Fibroblast of skin of left quadriceps (primary cell): ENCODE measurements around the gene PLCG2.
"Not testable (repeated sequence)": the region's sequence is repeated elsewhere in the genome, so short reads cannot be mapped to it uniquely, and the experiment has no call there.

Experiments used
- DNase-seq, 2 experiments: peaks; one replicate each; pipeline ENCODE4 v3.0.0-alpha.2; 2013; ENCODE audit warnings: low read depth in 2 of 2

Gene PLCG2

DNA sequence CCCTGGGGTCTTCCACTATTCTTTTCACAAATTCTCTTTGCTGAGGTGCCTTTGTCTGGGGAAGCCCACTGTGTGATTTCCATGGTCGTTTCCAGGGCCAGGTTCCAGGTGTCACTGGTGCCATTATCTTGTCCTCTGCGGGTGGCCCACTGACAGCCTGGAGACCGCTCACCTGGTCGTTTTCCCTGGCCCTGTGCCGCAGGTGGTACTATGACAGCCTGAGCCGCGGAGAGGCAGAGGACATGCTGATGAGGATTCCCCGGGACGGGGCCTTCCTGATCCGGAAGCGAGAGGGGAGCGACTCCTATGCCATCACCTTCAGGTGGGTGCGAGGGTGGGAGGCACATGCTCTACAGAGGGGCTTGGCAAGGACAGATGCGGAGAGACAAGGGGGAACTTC is 133.3 kb downstream of the PLCG2 start:
- no peak for DNase-seq

DNA sequence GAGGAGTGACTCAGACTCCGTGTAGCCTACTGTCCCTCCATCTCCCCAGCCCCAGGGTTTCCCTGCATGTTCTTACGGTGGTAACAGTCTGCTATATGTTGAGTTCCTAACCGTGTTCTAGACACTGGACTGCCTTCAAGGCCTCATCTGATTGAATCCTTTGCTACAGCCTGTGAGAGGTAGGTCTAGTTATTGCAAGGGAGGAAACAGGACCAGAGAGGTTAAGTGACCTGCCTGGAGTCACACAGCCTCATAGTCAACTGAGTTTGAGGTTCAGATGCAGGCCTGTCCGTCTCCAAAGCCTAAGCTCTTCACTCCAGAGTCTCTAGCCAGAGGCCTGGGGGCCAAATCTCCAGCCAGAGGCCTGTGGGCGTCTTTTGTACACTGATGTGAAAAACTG is 134.1 kb downstream of the PLCG2 start:
- no peak for DNase-seq

GRCh38 chr16:81917375-81917774 is 138.3 kb downstream of the PLCG2 start:
- no peak for DNase-seq

DNA sequence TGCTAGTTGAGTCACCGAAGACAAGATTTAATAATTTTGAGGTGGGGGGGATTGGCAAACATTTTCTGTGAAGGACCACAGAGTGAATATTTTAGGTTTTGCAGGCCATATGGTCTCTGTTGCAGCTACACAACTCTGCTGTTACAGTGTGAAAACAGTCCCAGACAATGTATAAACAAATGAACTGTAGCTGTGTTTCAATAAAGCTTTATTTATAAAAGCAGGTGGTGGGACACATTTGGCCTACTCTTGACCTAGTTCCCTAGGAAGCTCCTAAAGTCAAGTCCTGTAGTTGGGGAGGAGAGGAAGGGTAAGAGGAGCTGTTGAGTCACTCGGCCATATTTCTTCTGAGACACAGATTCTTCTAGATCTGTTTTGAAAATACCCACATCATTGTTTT is 139.8 kb downstream of the PLCG2 start:
- no peak for DNase-seq

DNA sequence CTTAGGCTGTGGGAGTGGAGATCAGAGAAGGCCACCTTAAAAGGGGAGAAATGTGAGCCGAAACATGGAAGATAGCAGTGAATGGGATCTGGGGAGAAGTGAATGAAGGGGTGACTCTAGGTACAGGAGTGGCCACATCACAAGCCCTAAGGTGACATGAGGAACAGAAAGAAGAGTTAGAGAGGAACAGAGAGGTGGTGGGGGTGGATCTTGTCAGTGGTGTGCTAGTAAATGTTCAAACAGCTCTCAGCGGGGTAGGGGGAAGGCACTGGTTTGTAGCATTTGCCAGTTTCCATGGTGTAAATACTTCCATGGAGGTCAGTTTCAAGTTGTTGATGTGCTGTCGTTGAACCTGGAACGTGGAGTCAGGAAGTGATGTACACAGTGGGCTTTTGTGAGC is 141.4 kb downstream of the PLCG2 start:
- no peak for DNase-seq

DNA sequence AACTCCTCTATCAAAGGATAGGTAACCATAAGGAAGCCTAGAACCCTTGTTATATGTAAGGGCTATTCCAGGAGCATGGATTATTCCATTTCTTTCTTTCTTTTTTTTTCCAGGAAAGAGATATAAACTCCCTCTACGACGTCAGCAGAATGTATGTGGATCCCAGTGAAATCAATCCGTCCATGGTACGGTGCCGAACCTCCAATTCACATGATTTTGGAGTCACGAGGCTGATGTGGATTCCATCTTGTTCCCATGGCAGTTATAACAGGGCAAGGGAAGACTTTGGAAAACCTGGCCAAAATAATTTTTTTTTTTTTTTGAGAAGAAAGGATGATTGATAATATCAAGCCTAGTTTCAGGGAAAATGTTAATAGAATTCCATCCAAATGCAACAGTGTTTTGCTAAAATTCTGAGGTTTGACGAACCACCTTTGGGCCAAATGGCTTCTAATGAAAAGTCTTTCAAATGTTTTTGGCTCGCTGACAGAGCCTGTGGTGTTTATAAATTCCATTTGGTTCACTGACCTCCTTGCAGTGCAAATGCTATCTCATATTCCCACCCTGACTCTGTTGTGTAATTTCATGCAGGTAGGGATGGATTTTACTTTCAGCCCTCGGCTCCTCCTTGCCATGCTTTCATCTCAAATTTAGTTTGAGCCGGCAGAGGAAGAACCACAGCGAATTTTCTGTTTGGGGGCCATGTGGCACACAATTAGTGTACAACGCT is 142.2 kb downstream of the PLCG2 start:
- no peak for DNase-seq

DNA sequence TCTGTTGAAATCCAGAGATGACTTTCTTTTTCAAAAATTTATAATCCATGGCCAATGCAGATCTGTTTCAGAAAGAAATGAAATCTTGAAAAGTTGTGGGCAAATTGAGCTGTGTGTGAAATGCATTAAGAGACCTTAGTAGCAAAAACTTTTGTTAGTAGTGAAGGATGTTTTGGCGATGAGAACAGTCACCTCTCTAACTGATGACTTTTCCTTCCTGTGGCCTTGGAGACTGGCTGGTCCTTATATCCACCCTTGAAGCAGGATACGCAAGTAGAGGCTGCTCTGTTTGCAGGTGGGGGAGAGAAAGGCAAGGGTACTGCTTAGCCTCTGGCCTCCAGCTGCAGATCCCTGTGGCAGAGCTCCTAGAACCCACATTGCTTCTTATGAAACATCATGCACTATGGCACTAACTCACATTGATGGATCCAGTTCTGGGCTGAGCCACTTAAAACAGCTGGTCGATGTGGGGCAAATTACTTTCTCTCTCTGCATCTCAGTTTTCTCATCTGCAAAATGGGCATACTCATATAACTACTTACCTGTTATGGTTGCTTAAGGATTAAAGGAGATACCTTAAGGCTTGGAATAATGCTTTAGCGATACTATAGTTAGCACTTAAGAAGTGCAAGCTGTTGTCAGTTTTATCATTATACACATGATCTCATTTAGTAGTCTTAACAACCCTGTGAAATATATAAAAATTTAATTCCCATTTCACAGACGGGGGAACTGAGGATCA is 142.9 kb downstream of the PLCG2 start:
- DNase-seq, result no peak

- DNase-seq, result no peak
Measured at GRCh38 chr16:81923296-81923695, 144.2 kb downstream of the PLCG2 start.

- DNase-seq, result no peak
Measured at GRCh38 chr16:81925016-81925415, 145.9 kb downstream of the PLCG2 start.

DNA sequence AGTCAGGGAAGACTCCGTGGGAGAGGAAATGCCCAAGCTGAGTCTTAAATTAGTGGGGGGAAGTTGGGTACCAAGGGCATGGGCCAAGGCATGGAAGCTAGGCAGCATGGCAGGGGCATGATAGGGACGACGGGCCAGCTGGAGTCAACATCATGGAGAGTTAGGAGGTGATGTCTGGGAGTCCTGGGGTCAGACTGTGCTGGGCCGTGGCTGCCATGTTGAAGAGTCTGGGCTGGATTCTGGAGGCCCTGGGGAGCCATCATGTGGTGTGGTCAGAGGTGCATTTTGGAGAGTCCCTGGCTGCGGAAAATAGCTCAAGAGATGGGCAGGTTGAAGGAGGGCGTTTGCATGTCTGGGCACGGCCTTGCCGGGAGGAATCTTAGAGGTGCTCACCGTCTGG is 146.9 kb downstream of the PLCG2 start:
- DNase-seq, result no peak

DNA sequence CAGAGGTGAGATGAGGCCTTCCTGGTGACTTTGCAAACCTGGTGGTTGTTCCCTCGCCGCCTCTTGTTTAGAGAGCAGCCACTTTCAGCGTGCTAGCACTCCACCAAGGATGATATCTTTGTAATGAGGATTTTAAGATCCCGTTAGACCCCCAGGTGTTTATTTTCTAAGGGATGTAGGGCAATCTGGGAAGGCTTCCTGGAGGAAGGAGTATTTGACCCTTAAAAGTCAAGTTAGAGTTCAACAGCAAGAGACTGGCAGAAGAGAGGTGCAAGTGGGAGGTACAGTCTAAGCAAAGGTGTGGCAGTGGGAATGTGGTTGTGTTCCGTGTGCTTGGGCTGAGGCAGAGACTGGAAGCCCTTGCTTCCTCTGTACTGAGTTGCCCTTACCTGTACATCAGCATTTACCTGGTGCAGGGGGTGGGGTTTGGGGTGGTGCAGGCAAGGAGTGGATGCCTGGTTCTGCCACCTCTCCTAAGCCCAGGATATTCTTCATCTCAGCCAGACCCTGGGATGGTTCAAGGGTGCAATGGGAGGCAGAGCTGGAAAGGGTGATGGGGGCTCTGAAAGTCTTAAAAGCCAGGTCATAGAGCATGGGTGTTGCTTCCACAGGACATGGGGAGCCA is 148.6 kb downstream of the PLCG2 start:
- no peak for DNase-seq

GRCh38 chr16:81928271-81928918 is 149.3 kb downstream of the PLCG2 start:
- DNase-seq, result no peak

DNA sequence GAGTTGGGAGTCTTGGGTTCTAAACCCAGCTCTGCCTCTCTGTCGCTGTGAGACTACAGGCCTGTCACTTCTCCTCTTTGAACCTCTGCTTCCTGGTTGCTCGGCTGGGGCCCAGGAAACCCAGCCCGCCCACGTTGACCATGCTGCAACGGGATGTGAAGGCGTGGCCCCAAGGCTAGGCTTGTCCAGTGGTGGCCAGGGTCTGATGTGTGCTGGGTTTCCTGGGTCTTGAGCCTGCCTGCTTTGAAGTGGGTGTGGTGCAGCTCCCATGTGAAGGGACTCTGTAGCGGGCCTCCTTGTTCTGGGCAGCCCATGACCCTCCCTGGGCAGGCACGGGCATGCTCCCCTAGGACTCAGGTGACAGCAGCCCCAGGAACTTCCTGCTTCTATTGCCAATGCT is 149.9 kb downstream of the PLCG2 start:
- DNase-seq, result no peak

- DNase-seq, result no peak
Measured at GRCh38 chr16:81929841-81930240, 150.8 kb downstream of the PLCG2 start.

DNA sequence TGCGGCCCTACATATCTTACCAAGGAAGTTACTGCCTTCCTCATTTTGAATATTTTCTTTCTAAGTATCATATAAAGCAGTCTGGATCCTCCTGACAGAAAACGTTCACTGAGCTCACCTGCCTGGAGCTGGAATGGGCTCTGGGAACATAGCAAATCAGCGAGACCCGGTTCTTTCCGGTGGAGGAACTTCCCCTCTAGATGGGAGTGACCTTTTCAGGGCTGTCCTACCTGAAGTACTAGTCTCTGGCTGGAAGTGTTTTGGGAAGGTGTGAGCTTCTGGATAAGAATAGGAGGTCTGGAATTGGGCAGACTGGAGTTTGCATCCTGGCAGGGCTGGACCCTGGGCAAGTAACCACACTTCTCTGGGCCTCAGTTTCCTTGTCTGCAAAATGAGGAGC is 152.8 kb downstream of the PLCG2 start:
- no peak for DNase-seq

GRCh38 chr16:81932668-81933067 is 153.6 kb downstream of the PLCG2 start:
- no peak for DNase-seq

GRCh38 chr16:81933361-81933760 is 154.3 kb downstream of the PLCG2 start:
- no peak for DNase-seq

GRCh38 chr16:81934711-81935110 is 155.6 kb downstream of the PLCG2 start:
- not testable (repeated sequence) for DNase-seq

GRCh38 chr16:81936209-81937000 is 157.3 kb downstream of the PLCG2 start:
- DNase-seq, result no peak

DNA sequence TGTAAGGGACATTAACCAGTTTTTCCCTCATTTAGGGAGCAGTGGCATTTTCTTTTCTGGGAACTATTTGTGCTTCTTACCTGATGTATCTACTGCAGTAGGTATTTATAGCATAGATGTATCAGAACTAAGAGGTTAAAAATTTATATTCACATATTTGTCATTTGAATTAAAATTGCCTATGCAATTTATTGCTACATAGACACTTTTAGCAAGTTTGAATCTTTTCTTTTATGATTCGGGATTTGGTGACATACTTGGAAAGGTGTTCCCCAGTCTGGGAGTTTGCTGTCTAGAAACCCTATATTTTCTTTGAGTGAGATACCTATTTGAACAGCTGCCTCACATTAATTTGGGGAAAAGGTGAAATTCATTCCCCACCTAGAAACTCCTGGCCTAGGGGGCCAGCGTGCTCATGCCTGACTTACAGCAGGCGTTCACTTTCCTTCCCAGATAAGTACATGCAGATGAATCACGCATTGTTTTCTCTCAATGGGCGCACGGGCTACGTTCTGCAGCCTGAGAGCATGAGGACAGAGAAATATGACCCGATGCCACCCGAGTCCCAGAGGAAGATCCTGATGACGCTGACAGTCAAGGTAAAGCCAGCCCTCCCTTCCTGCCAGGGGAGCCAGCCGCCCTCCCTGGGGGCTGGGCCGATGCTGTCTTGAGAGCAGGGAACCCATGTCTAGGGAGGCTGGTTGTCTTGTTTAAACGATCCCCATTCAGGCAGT is 158.4 kb downstream of the PLCG2 start:
- no peak for DNase-seq
